ENCODE results near the gene SLIT1.
A peak's percentile ranks its signal among the peaks of the same experiment; 100 is the strongest.
"Not testable (repeated sequence)": the region's sequence is repeated elsewhere in the genome, so short reads cannot be mapped to it uniquely, and the experiment has no call there.

The SLIT1 gene

GRCh38 chr10:97107551-97107950, 78.2 kb downstream of the SLIT1 start:
- DNase-seq, result no peak

GRCh38 chr10:97106207-97106606, 79.6 kb downstream of the SLIT1 start:
- no peak for DNase-seq

GRCh38 chr10:97105303-97105702, 80.5 kb downstream of the SLIT1 start:
- no peak for DNase-seq

- DNase-seq, result no peak
Observed at GRCh38 chr10:97103316-97104080, 82.3 kb downstream of the SLIT1 start.

DNA sequence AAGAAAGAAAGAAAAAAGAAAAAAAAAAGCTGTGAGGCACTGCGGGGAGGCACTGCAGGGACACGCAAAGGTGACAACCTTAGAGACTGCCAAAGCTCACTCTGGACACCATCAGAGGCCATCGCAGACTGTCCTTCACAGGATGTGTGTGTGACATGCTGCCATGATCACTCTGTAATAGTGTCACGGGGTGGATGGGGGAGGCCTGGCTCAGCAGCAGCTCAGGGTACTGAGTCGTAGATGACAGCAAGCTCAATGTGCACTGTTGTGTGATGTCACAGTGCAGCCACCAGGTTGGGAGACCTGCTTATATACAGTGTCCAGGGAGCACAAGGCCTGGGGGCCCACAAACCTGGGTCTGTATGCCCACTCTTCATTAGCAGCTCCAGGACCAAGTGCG, 83.3 kb downstream of the SLIT1 start:
- DNase-seq, result no peak

DNA sequence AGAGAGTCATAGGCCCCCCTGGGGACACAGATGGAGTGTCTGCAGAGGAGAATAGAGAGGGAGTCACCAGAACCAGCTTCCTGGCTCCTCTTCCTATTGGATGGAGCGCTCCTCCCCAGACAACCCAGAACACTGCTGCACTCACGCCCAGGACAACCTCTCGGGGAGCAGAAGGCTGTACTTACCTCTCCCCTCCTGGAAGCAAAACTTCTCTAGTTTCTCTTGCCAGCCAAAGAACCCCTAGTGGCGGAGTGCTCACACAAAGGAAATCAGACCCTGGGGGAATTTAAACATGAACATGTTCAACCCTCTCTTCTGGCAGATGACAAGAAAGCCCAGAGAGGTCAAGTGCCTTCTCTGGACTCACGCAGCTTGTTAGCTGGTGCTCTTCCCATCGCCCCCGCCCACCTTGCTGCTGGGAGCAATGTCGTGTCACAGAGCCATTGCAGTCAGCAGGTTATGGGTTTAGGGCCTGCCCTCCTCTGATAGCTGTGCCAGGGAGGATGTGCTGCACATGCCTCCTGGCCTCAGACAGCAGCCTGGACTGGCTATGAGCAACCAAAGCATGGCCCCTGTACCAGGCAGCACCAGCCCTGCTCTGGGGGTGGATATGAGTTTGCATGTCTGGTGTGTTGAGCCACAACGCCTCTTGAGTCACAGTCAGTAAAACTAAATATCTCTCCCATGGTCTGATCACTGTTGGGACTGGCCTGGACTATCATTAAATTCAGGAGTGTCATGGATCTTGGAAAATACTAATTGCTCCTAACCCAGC, 84.4 kb downstream of the SLIT1 start:
- no peak for DNase-seq

GRCh38 chr10:97100657-97101056, 85.1 kb downstream of the SLIT1 start:
- no peak for DNase-seq

DNA sequence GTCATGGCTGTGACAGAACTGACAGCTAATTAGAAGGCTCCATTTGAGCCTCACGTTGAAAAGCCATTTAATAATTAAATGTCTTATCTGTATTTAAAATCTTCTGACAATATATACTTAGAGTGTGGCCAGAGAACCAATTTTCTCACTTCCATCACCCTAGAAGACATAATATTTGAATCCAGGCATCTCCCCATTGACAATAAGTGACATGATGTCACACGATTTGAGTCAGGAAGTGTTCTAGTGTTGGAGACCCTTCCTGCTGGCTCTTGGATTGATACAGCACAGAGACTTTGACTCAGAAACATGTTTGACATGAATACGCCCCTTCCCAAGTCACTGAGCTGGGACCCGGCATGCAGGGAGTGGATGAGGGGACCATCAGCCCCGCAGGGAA, 85.9 kb downstream of the SLIT1 start:
- DNase-seq, result no peak

GRCh38 chr10:97099089-97099488, 86.7 kb downstream of the SLIT1 start:
- no peak for DNase-seq

DNA sequence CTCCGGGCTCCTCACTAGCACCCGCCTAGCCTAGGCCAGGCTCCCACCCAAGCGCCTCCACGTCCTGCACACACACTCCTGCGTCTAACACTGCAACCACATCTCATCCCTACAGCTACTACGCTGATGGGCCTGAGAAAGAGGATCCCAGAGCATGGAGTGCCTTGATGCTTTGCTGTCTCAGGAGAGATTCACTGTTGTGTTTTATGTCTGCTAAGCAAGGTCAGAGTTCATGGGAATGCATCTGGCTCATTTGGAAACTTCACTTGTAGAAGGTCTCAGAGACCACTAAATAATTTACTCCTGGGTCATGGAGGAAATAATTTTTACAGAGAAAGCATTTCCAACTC, 88.7 kb downstream of the SLIT1 start:
- no peak for DNase-seq

GRCh38 chr10:97096261-97097083, 89.3 kb downstream of the SLIT1 start:
- peak in 1 of 14 donors; percentile 19 for DNase-seq

- DNase-seq, result no peak
Observed at GRCh38 chr10:97095701-97096260, 90.0 kb downstream of the SLIT1 start.

DNA sequence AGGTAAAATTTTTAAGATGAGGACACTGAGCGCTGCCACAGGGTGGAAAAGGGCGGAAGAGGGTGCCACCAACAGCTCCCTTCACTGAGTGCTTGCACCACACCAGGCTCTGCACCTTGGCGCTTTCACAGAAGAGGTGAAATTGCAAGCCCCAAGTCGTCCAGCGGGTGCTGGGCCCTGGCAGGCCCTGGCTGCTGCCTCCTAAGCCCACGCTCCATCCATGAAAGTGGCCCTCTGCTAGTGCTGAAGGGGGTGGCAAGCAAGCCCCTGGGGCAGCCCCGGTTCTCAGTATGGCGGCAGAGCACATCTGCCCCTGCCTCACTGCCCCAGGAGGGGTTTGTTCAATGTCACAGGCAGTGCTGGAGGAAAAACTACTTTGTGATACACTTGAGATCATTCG, 95.1 kb downstream of the SLIT1 start:
- DNase-seq, result no peak

- no peak for DNase-seq
Observed at GRCh38 chr10:97090035-97090434, 95.7 kb downstream of the SLIT1 start.

DNA sequence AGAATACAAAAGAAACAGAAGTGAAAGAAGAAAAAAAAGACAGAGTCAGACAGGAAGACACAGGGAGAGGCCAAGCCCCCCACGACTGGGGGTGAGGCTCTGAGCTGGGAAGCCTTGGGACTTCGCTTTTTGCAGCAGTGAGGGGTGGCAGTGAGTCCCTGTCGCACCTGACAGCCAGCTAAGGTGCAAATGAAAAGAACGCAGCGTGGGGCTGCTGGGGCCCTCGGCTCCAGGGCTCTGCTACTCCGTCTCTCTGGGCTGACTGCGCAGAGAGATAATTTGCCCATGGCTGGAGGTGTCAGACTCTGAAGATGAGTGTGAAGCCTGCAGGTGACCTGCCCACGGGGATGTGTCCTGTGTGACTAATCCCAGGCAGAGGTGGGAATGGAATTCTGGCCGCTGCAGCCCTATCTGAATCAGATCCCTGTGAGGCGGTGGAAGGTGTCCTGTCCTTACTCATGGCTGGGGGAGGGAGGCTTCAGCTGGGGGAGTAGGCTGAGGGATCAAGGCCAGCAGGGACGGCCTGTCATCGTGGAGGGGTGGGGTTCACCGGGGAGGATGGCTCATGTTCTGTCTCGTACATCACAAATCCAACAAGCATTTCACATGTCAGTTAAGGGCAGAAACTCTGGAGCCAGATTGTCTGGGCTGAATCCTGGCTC, 96.4 kb downstream of the SLIT1 start:
- no peak for DNase-seq

- no peak for DNase-seq
Observed at GRCh38 chr10:97087296-97087695, 98.5 kb downstream of the SLIT1 start.

GRCh38 chr10:97086530-97086929, 99.2 kb downstream of the SLIT1 start:
- no peak for DNase-seq

- DNase-seq, result no peak
Observed at GRCh38 chr10:97083228-97083829, 102.4 kb downstream of the SLIT1 start.

DNA sequence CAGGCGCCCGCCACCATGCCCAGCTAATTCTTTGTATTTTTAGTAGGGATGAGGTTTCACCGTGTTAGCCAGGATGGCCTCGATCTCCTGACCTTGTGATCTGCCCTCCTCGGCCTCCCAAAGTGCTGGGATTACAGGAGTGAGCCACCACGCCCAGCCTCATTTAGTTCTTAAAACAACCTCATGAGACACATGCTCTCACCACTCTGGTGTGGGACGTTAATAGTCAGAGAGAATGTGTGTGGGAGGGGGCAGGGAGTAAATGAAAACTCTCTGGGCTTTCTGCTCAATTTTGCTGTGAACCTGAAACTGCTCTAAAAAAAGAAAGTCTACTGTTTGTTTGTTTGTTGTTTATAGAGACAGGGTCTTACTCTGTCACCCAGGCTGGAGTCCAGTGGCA, 103.2 kb downstream of the SLIT1 start:
- DNase-seq, result not testable (repeated sequence)

DNA sequence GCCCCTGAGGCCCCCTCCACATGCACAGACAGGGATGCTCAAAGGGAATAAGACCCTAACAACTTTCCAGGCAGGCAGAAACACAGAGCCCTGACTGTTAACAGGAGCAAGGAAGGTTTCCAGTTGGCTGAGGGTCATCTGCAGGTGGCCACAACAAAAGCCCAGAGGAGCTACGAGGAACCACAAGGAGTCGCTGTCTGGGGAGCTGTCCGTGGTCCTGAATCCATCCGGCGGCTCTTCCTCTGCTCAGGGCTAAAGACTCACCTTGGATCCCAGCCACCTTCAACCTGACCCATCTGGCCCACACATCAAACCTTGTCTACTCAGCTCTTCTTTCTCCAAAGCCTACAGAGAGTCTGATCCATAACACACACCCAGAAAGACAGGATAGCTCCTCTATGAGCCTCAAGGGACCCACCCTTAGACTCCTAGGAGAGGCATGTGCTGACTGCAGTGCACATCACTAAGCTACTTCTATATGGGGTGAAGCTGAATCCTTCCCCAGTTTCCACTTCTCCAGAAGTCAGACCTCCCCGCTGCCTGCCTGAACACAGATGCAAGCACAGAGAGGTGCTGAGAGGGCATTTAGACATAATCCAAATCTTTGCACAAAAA, 104.0 kb downstream of the SLIT1 start:
- peak in 4 of 14 donors; percentile 1 to 36 (median 6) for DNase-seq

GRCh38 chr10:97080051-97080776, 105.5 kb downstream of the SLIT1 start:
- DNase-seq, result no peak

Data from C1 segment of cervical spinal cord (tissue), 14 donors.